ENCODE data around the gene TXK. TPM values are rescaled to one million over a fixed set of nuclear protein-coding genes. Genes with fewer than 3 reads are reported as not detected.
A peak's percentile ranks its signal among the peaks of the same experiment; 100 is the strongest.

Gene TXK
- total and polyA plus RNA-seq, 2 experiments from 2014 or later = 0.14 to 0.40 TPM

DNA sequence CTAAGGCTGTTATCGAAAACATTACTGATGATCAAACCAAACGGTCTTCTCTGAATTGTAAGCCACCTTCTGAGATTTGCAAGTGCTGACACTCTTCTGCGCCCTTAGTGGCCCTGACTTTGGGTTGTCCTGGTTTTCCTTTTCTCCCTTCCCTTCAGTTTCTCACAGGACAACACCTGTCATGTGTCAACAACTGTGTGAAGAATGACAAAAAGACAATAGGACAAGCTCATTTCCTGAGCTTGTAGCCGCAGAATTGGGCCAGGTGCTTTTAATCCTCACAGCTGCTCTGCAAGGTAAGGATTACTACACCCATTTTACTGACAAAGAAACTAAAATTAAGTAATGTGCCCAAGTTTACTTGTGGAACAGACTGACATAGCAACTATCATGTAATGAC is 44.9 kb upstream of the TXK start (continued):
- TF ChIP-seq ZNF331 (CRISPR knock-in tag; IDR thresholded peaks at IDR 0.05; ENCODE audit: low read depth) = no peak

DNA sequence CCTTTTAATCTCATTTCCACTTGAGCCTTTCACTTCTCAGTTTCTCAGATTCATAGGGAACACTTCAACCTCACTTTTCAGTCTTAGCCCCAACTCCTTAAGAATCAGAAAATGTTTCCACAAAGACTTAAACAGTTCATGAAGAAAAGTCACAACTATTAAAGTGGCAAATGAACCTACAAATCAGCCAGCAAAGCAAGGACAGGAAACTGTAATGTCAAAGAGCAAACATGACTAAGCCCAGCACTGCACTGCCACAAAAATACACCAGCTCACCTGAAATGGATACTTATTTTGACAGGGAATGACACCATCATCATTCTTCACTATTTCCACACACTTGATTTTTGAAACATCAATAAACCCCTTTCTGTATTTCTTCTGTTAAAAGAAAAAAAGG is 41.8 kb upstream of the TXK start:
- H3K36me3 ChIP-seq (ENCODE audit: insufficient read depth) = no peaks in the 10 kb centered on the region
- no peak overlapping the region for H2AFZ ChIP-seq
- no peaks in the 10 kb centered on the region for H4K20me1 ChIP-seq (replicated peaks; ENCODE audit: insufficient read depth)
- H3K4me2 ChIP-seq = no peak overlapping the region
- H3K27ac ChIP-seq (ENCODE audit: low read depth) = peak overlapping the region; percentile 79
- H3K4me1 ChIP-seq (ENCODE audit: insufficient read depth) = peaks cover 13% of the 10 kb centered on the region
- H3K27ac Mint-ChIP-seq = peak overlapping the region; percentile 96
- peaks cover 3% of the 10 kb centered on the region for H3K9me3 Mint-ChIP-seq
- peaks cover 2% of the 10 kb centered on the region for H3K27me3 Mint-ChIP-seq (ENCODE audit: insufficient read depth, low read depth, poor library complexity)
- H3K4me1 Mint-ChIP-seq = peaks cover 41% of the 10 kb centered on the region
- TF ChIP-seq EZH2phosphoT487 (IDR thresholded peaks at IDR 0.05; ENCODE audit: unreplicated experiment) = no peak
- TF ChIP-seq ZNF331 (CRISPR knock-in tag; IDR thresholded peaks at IDR 0.05; ENCODE audit: low read depth) = no peak
- no peak for TF ChIP-seq NANOG (IDR thresholded peaks at IDR 0.05; ENCODE audit: borderline replicate concordance)
- TF ChIP-seq JUNB (IDR thresholded peaks at IDR 0.05; ENCODE audit: unreplicated experiment) = no peak
- TF ChIP-seq, protein P1, sequence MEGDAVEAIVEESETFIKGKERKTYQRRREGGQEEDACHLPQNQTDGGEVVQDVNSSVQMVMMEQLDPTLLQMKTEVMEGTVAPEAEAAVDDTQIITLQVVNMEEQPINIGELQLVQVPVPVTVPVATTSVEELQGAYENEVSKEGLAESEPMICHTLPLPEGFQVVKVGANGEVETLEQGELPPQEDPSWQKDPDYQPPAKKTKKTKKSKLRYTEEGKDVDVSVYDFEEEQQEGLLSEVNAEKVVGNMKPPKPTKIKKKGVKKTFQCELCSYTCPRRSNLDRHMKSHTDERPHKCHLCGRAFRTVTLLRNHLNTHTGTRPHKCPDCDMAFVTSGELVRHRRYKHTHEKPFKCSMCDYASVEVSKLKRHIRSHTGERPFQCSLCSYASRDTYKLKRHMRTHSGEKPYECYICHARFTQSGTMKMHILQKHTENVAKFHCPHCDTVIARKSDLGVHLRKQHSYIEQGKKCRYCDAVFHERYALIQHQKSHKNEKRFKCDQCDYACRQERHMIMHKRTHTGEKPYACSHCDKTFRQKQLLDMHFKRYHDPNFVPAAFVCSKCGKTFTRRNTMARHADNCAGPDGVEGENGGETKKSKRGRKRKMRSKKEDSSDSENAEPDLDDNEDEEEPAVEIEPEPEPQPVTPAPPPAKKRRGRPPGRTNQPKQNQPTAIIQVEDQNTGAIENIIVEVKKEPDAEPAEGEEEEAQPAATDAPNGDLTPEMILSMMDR (conservative IDR thresholded peaks at IDR 0.05; ENCODE audit: low read depth in 2 of 2) = no peak
- no peak for TF ChIP-seq POLR2AphosphoS5 (IDR thresholded peaks at IDR 0.05; ENCODE audit: low read depth)
- TF ChIP-seq ZNF114 (CRISPR knock-in tag; IDR thresholded peaks at IDR 0.05) = no peak
- TF ChIP-seq CREB1 (CRISPR knock-in tag; IDR thresholded peaks at IDR 0.05; ENCODE audit: low read depth) = no peak
- TF ChIP-seq, protein P2, sequence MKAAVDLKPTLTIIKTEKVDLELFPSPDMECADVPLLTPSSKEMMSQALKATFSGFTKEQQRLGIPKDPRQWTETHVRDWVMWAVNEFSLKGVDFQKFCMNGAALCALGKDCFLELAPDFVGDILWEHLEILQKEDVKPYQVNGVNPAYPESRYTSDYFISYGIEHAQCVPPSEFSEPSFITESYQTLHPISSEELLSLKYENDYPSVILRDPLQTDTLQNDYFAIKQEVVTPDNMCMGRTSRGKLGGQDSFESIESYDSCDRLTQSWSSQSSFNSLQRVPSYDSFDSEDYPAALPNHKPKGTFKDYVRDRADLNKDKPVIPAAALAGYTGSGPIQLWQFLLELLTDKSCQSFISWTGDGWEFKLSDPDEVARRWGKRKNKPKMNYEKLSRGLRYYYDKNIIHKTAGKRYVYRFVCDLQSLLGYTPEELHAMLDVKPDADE (IDR thresholded peaks at IDR 0.05) = no peak
- TF ChIP-seq, protein P3, sequence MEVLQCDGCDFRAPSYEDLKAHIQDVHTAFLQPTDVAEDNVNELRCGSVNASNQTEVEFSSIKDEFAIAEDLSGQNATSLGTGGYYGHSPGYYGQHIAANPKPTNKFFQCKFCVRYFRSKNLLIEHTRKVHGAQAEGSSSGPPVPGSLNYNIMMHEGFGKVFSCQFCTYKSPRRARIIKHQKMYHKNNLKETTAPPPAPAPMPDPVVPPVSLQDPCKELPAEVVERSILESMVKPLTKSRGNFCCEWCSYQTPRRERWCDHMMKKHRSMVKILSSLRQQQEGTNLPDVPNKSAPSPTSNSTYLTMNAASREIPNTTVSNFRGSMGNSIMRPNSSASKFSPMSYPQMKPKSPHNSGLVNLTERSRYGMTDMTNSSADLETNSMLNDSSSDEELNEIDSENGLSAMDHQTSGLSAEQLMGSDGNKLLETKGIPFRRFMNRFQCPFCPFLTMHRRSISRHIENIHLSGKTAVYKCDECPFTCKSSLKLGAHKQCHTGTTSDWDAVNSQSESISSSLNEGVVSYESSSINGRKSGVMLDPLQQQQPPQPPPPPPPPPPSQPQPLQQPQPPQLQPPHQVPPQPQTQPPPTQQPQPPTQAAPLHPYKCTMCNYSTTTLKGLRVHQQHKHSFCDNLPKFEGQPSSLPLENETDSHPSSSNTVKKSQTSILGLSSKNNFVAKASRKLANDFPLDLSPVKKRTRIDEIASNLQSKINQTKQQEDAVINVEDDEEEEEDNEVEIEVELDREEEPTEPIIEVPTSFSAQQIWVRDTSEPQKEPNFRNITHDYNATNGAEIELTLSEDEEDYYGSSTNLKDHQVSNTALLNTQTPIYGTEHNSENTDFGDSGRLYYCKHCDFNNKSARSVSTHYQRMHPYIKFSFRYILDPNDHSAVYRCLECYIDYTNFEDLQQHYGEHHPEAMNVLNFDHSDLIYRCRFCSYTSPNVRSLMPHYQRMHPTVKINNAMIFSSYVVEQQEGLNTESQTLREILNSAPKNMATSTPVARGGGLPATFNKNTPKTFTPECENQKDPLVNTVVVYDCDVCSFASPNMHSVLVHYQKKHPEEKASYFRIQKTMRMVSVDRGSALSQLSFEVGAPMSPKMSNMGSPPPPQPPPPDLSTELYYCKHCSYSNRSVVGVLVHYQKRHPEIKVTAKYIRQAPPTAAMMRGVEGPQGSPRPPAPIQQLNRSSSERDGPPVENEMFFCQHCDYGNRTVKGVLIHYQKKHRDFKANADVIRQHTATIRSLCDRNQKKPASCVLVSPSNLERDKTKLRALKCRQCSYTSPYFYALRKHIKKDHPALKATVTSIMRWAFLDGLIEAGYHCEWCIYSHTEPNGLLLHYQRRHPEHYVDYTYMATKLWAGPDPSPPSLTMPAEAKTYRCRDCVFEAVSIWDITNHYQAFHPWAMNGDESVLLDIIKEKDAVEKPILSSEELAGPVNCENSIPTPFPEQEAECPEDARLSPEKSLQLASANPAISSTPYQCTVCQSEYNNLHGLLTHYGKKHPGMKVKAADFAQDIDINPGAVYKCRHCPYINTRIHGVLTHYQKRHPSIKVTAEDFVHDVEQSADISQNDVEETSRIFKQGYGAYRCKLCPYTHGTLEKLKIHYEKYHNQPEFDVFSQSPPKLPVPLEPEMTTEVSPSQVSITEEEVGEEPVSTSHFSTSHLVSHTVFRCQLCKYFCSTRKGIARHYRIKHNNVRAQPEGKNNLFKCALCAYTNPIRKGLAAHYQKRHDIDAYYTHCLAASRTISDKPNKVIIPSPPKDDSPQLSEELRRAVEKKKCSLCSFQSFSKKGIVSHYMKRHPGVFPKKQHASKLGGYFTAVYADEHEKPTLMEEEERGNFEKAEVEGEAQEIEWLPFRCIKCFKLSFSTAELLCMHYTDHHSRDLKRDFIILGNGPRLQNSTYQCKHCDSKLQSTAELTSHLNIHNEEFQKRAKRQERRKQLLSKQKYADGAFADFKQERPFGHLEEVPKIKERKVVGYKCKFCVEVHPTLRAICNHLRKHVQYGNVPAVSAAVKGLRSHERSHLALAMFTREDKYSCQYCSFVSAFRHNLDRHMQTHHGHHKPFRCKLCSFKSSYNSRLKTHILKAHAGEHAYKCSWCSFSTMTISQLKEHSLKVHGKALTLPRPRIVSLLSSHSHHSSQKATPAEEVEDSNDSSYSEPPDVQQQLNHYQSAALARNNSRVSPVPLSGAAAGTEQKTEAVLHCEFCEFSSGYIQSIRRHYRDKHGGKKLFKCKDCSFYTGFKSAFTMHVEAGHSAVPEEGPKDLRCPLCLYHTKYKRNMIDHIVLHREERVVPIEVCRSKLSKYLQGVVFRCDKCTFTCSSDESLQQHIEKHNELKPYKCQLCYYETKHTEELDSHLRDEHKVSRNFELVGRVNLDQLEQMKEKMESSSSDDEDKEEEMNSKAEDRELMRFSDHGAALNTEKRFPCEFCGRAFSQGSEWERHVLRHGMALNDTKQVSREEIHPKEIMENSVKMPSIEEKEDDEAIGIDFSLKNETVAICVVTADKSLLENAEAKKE (CRISPR knock-in tag; IDR thresholded peaks at IDR 0.05) = no peak
- TF ChIP-seq, protein P4, sequence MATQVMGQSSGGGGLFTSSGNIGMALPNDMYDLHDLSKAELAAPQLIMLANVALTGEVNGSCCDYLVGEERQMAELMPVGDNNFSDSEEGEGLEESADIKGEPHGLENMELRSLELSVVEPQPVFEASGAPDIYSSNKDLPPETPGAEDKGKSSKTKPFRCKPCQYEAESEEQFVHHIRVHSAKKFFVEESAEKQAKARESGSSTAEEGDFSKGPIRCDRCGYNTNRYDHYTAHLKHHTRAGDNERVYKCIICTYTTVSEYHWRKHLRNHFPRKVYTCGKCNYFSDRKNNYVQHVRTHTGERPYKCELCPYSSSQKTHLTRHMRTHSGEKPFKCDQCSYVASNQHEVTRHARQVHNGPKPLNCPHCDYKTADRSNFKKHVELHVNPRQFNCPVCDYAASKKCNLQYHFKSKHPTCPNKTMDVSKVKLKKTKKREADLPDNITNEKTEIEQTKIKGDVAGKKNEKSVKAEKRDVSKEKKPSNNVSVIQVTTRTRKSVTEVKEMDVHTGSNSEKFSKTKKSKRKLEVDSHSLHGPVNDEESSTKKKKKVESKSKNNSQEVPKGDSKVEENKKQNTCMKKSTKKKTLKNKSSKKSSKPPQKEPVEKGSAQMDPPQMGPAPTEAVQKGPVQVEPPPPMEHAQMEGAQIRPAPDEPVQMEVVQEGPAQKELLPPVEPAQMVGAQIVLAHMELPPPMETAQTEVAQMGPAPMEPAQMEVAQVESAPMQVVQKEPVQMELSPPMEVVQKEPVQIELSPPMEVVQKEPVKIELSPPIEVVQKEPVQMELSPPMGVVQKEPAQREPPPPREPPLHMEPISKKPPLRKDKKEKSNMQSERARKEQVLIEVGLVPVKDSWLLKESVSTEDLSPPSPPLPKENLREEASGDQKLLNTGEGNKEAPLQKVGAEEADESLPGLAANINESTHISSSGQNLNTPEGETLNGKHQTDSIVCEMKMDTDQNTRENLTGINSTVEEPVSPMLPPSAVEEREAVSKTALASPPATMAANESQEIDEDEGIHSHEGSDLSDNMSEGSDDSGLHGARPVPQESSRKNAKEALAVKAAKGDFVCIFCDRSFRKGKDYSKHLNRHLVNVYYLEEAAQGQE (IDR thresholded peaks at IDR 0.05; ENCODE audit: unreplicated experiment) = no peak
- no peak for TF ChIP-seq STAT1 (IDR thresholded peaks at IDR 0.05; ENCODE audit: unreplicated experiment)
- no peak for TF ChIP-seq EZH2 (IDR thresholded peaks at IDR 0.05; ENCODE audit: low read depth, unreplicated experiment)
- no peak overlapping the region for H3K4me3 Mint-ChIP-seq
- no peaks in the 10 kb centered on the region for H3K79me2 ChIP-seq (replicated peaks; ENCODE audit: insufficient read depth)
- ATAC-seq = no peak
- no peak overlapping the region for H3K4me3 ChIP-seq
- no peak for DNase-seq (ENCODE audit: low spot score)
- peaks cover 4% of the 10 kb centered on the region; the same call in 1 of the 3 replicates for H3K36me3 Mint-ChIP-seq (ENCODE audit: low read depth)
- no peaks in the 10 kb centered on the region for H3K27me3 ChIP-seq (ENCODE audit: insufficient read depth)
- no peaks in the 10 kb centered on the region for H3F3A ChIP-seq (replicated peaks; ENCODE audit: low read depth)
- H3K9me2 ChIP-seq (ENCODE audit: insufficient read depth) = no peaks in the 10 kb centered on the region

Measured in GM23338 (cell line).